B cell (primary cell): ENCODE results near the gene ATP5MC2. TPM values are rescaled to one million over a fixed set of nuclear protein-coding genes. Genes with fewer than 3 reads are reported as not detected.
"Not testable (repeated sequence)": the region's sequence is repeated elsewhere in the genome, so short reads cannot be mapped to it uniquely, and the experiment has no call there.

Experiments
- ATAC-seq: fragments of 200-7000 bp; cut with Tn5 transposase; one replicate; pipeline ENCODE4 v1.10.0; 2021; ENCODE audit warnings: low read depth, mild to moderate bottlenecking, moderate number of reproducible peaks, moderate library complexity
- CTCF ChIA-PET: fragments of 350-600 bp; sonication (Branson Sonifier 250); formaldehyde crosslinking; loops from one replicate; lab custom pipeline; 2021; ENCODE audit warnings: antibody characterized with exemption, inconsistent platforms; lab: Charles Lee
- POLR2A ChIA-PET: fragments of 350-600 bp; sonication (Branson Sonifier 250); formaldehyde crosslinking; loops from one replicate; lab custom pipeline; 2021; ENCODE audit warnings: antibody characterized with exemption; lab: Charles Lee
- DNase-seq: peaks from one replicate; pipeline ENCODE4 v3.0.0; 2013
- H2AFZ ChIP-seq: 2 replicates; pipeline ENCODE4 v1.6.1; 2012; ENCODE audit warnings: mild to moderate bottlenecking, low read depth, low read length; ENCODE audit not compliant: insufficient read depth, poor library complexity, severe bottlenecking
- H3K27ac ChIP-seq, 2 donors: 1 replicate in 1 of 2; 2 replicates in 1 of 2; pipeline ENCODE4 v1.5.1; 2012 to 2013; ENCODE audit warnings: low read length in 2 of 2, mild to moderate bottlenecking in 2 of 2, moderate library complexity in 1 of 2
- H3K27me3 ChIP-seq, 4 experiments: fragments of 200-600 bp in 1 of 4; sonication (generic) in 1 of 4; replicated peaks in 1 of 4; 1 replicate in 2 of 4; 2 replicates in 2 of 4; pipeline versions ENCODE4 v1.6.1 to v1.7.0; 2013 to 2016; ENCODE audit warnings: low read length in 3 of 4, mild to moderate bottlenecking in 2 of 4, mixed read lengths in 1 of 4, moderate library complexity in 1 of 4; ENCODE audit not compliant: insufficient read depth in 4 of 4, control insufficient read depth in 3 of 4; ENCODE audit errors: control extremely low read depth in 1 of 4
- H3K36me3 ChIP-seq, 2 experiments: replicated peaks in 1 of 2; 1 replicate in 1 of 2; 2 replicates in 1 of 2; pipeline versions ENCODE4 v1.6.1 to v1.7.1; 2013; ENCODE audit warnings: low read length in 1 of 2; ENCODE audit not compliant: insufficient read depth in 2 of 2, control insufficient read depth in 1 of 2; ENCODE audit errors: control extremely low read depth in 1 of 2, extremely low read depth in 1 of 2
- H3K4me1 ChIP-seq, 2 donors: fragments of 200-600 bp in 1 of 2; sonication (generic) in 1 of 2; 1 replicate in 1 of 2; 2 replicates in 1 of 2; pipeline versions ENCODE4 v1.5.1 to v1.6.1; 2013 to 2017; ENCODE audit warnings: low read length in 2 of 2; ENCODE audit not compliant: control insufficient read depth in 2 of 2, insufficient read depth in 2 of 2
- H3K4me2 ChIP-seq: replicated peaks from 2 replicates; pipeline ENCODE3; 2012; ENCODE audit warnings: mild to moderate bottlenecking, low read depth, low read length; ENCODE audit not compliant: poor library complexity, severe bottlenecking
- H3K4me3 ChIP-seq, 5 experiments: fragments of 200-600 bp in 1 of 5; sonication (generic) in 1 of 5; 1 replicate in 3 of 5; 2 replicates in 2 of 5; pipeline versions ENCODE4 v1.5.1 to v1.7.0; 2011 to 2016; ENCODE audit warnings: low read length in 4 of 5, mild to moderate bottlenecking in 4 of 5, low read depth in 2 of 5, control low read depth in 1 of 5, moderate library complexity in 1 of 5; ENCODE audit not compliant: insufficient read depth in 1 of 5; ENCODE audit errors: control extremely low read depth in 1 of 5, extremely low read depth in 1 of 5
- H3K79me2 ChIP-seq: fragments of 200-600 bp; sonication (generic); one replicate; pipeline ENCODE4 v1.6.0; 2016; ENCODE audit warnings: low read length; ENCODE audit not compliant: control insufficient read depth, insufficient read depth
- H3K9ac ChIP-seq: fragments of 200-600 bp; sonication (generic); 2 replicates; pipeline ENCODE4 v1.6.1; 2017; ENCODE audit warnings: mild to moderate bottlenecking, low read length, moderate library complexity
- H3K9me3 ChIP-seq, 3 donors: one replicate each; pipeline versions ENCODE4 v1.6.1 to v1.7.1; 2013; ENCODE audit warnings: low read length in 2 of 3; ENCODE audit not compliant: control insufficient read depth in 2 of 3, insufficient read depth in 1 of 3; ENCODE audit errors: control extremely low read depth in 1 of 3
- H4K20me1 ChIP-seq: 2 replicates; pipeline ENCODE4 v1.6.0; 2012; ENCODE audit warnings: mild to moderate bottlenecking, low read length; ENCODE audit not compliant: insufficient read depth, control insufficient read depth, poor library complexity, severe bottlenecking
- H3K27ac Mint-ChIP-seq: one replicate; pipeline ENCODE4 v1.8.0; 2021; ENCODE audit warnings: mixed read lengths
- H3K27me3 Mint-ChIP-seq: one replicate; pipeline ENCODE4 v1.8.0; 2021; ENCODE audit warnings: mixed read lengths
- H3K4me1 Mint-ChIP-seq: one replicate; pipeline ENCODE4 v1.8.0; 2021; ENCODE audit warnings: mixed read lengths
- H3K4me3 Mint-ChIP-seq: one replicate; pipeline ENCODE4 v1.8.0; 2021; ENCODE audit warnings: mixed read lengths
- H3K9me3 Mint-ChIP-seq: one replicate; pipeline ENCODE4 v1.8.0; 2022; ENCODE audit warnings: mixed read lengths; ENCODE audit not compliant: insufficient read depth
- CTCF ChIP-seq: fragments of 200-600 bp; IDR thresholded peaks from one replicate; pipeline ENCODE4 v1.8.0; 2022; ENCODE audit warnings: antibody characterized with exemption, mild to moderate bottlenecking
- EZH2 ChIP-seq: IDR thresholded peaks from 2 replicates; pipeline ENCODE4 v1.6.1; 2012; ENCODE audit warnings: borderline replicate concordance, low read depth, mild to moderate bottlenecking, moderate library complexity, low read length; ENCODE audit not compliant: insufficient read depth, poor library complexity, severe bottlenecking
- WGBS: methylation state at CpG from one replicate; pipeline ENCODE4 v1.1.5; 2013; ENCODE audit warnings: missing lambda C conversion rate; ENCODE audit not compliant: insufficient coverage; 5-methylcytosine and 5-hydroxymethylcytosine counted together
- intact Hi-C: fragments of 100-400 bp; cut with micrococcal nuclease; formaldehyde crosslinking; loops from one replicate; pipeline ENCODE4 v1.10.0; 2022
- polyA plus RNA-seq: library from polyadenylated mRNA; depleted of rRNA; stranded (reverse); fragments of >200 nt; gene quantifications from 2 replicates; pipeline ENCODE4 v1.2.3, GENCODE V29; 2012
- total RNA-seq, 2 donors: library from RNA; stranded (reverse); fragments of 120-200 nt in 1 of 2; gene quantifications; 1 replicate in 1 of 2; 2 replicates in 1 of 2; pipeline versions ENCODE4 v1.2.3 to v1.2.4, GENCODE V29; 2013 to 2022

ATP5MC2 gene
- total and polyA plus RNA-seq, 2 donors (not counting 1 experiment from before 2014, with no cell fraction given): 212 to 435 TPM

- Histone ChIP-seq H3K27ac (no peak overlapping the region), H3K4me2 (no peak overlapping the region), H2AFZ (no peak overlapping the region), H3K79me2 (no peaks in the 10 kb centered on the region), H3K4me3 (no peak overlapping the region), H3K9ac (no peak overlapping the region), H3K4me1 (no peaks in the 10 kb centered on the region), H4K20me1 (no peaks in the 10 kb centered on the region), H3K36me3 (no peaks in the 10 kb centered on the region), H3K9me3 (no peaks in the 10 kb centered on the region), H3K27me3 (no peaks in the 10 kb centered on the region)
- ATAC-seq (no peak), DNase-seq (no peak)
- ChIA-PET POLR2A (no interaction called here), CTCF (no interaction called here)
- TF ChIP-seq CTCF: no peak
- TF ChIP-seq EZH2: no peak
- no CpG with 5 or more reads among the region's 1 CpG for WGBS
- Mint-ChIP-seq H3K9me3 (no peaks in the 10 kb centered on the region), H3K4me3 (no peak overlapping the region), H3K27me3 (no peaks in the 10 kb centered on the region), H3K4me1 (no peaks in the 10 kb centered on the region), H3K27ac (no peak overlapping the region)
- intact Hi-C loops: no loop called here
Measured at GRCh38 chr12:53651737-53652136, 24.1 kb downstream of the ATP5MC2 start.

- H2AFZ ChIP-seq, H3K4me3 ChIP-seq, H4K20me1 ChIP-seq, H3K27me3 ChIP-seq, H3K4me1 Mint-ChIP-seq, H3K9ac ChIP-seq, H3K4me2 ChIP-seq, CTCF ChIA-PET, intact Hi-C loops, DNase-seq, ATAC-seq, POLR2A ChIA-PET, H3K27ac ChIP-seq, H3K36me3 ChIP-seq, H3K9me3 Mint-ChIP-seq, H3K4me3 Mint-ChIP-seq, H3K27ac Mint-ChIP-seq, H3K27me3 Mint-ChIP-seq, H3K79me2 ChIP-seq, H3K9me3 ChIP-seq, H3K4me1 ChIP-seq: not testable (repeated sequence)
- WGBS: no CpG with 5 or more reads among the region's 4 CpGs
Measured at GRCh38 chr12:53646300-53646699, 29.6 kb downstream of the ATP5MC2 start.
